Measurements from ENCODE around the gene ATAD3B.

ATAD3B gene

DNA sequence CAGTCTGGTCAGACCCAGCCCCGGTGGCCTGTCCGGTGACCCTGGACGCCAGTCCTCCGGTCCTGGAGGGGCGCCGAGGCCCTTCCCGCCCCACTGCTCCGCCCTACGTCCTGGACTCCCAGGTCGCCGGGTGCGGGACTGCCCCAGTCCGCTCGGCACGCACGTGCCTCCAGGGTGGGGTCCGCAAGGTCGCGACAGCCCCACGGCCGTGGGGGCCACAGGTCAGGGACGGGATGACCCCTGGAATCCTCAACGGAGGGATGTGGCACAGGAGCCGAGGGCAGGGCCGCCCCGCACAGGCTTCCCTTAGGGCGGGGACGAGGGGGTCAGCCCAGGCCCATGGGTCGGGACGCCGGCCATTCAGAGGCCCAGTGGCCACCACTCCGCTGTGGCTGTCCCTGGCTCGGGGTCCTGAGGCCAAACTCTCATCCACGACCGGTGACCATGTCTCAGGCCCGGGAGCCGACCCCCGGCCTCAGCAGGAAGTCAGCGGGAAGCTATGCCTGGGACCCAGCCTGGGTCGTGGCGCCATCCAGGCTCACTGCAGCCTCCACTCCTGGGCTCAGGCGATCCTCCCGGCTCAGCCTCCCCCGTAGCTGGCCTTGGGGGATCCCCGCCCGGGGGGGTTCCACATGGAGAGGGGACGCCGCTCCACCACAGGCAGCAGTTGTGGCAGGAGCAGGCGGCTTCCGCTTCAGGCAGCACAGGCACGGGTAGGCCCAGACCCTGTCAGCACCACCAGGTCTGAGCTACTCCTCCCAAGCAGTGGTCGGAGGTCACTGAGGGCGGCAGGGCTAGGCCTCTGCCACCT lies 69.5 kb downstream of the ATAD3B start:
- DNase-seq (ENCODE audit: low read depth) = no peak
- peak overlapping the region; percentile 36 for H3K4me3 ChIP-seq (ENCODE audit: control insufficient read depth, low read depth, low read length)
- TF ChIP-seq CTCF (conservative IDR thresholded peaks at IDR 0.05; ENCODE audit: control insufficient read depth, insufficient read depth, low read depth, low read length) = no peak

GRCh38 chr1:1541956-1542765 lies 70.6 kb downstream of the ATAD3B start:
- no peak overlapping the region for H3K4me3 ChIP-seq (ENCODE audit: control insufficient read depth, low read depth, low read length)
- DNase-seq (ENCODE audit: low read depth) = no peak
- no peak for TF ChIP-seq CTCF (conservative IDR thresholded peaks at IDR 0.05; ENCODE audit: control insufficient read depth, insufficient read depth, low read depth, low read length)

- DNase-seq (ENCODE audit: low read depth) = no peak
- no peak overlapping the region for H3K4me3 ChIP-seq (ENCODE audit: control insufficient read depth, low read depth, low read length)
- TF ChIP-seq CTCF (conservative IDR thresholded peaks at IDR 0.05; ENCODE audit: control insufficient read depth, insufficient read depth, low read depth, low read length) = no peak
Measured at GRCh38 chr1:1542766-1543705, 71.5 kb downstream of the ATAD3B start.

GRCh38 chr1:1543706-1544099 lies 72.1 kb downstream of the ATAD3B start:
- no peak for DNase-seq (ENCODE audit: low read depth)
- no peak for TF ChIP-seq CTCF (conservative IDR thresholded peaks at IDR 0.05; ENCODE audit: control insufficient read depth, insufficient read depth, low read depth, low read length)
- H3K4me3 ChIP-seq (ENCODE audit: control insufficient read depth, low read depth, low read length) = no peak overlapping the region

GRCh38 chr1:1544544-1544943 lies 73.0 kb downstream of the ATAD3B start:
- H3K4me3 ChIP-seq (ENCODE audit: control insufficient read depth, low read depth, low read length) = no peak overlapping the region
- TF ChIP-seq CTCF (conservative IDR thresholded peaks at IDR 0.05; ENCODE audit: control insufficient read depth, insufficient read depth, low read depth, low read length) = no peak

More at GRCh38 chr1:1544544-1544943, 73.0 kb downstream of the ATAD3B start:
- no peak for DNase-seq (ENCODE audit: low read depth)
